Retinal pigment epithelial cell (primary cell): Measurements from ENCODE around the gene CPVL.

Source experiments
- DNase-seq: peaks from one replicate; pipeline ENCODE4 v3.0.0-alpha.2; 2010; ENCODE audit warnings: low read depth
- H3K4me3 ChIP-seq: 2 replicates; pipeline ENCODE4 v1.5.1; 2011; ENCODE audit warnings: mild to moderate bottlenecking, low read length, control low read depth, moderate library complexity
- CTCF ChIP-seq: conservative IDR thresholded peaks from 2 replicates; pipeline ENCODE4 v1.5.1; 2011; ENCODE audit warnings: low read depth, low read length, control low read depth, inconsistent platforms

The CPVL gene

GRCh38 chr7:28999895-29000716 is 146.2 kb downstream of the CPVL start:
- no peak overlapping the region for H3K4me3 ChIP-seq
- TF ChIP-seq CTCF: no peak
- DNase-seq: no peak

DNA sequence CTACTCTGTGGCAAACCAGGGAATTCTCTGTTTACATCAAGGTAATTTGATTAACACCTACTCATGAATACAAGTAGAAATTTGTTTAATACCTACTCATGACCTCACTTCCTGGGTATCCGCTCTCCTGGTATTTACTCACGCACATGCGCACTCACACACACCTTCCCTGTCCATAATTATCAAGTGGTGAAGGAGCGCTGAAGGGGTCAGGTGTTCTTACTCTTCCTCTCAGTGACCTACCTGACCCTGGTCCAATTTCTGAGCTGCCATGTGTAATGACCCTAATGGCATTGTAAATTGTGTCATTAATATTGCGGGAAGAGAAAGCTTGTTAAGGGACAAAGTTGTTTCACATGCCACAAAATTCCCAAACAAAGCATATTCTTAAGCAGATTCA is 146.9 kb downstream of the CPVL start:
- DNase-seq: no peak
- TF ChIP-seq CTCF: no peak
- no peak overlapping the region for H3K4me3 ChIP-seq

GRCh38 chr7:28998105-28998504 is 148.2 kb downstream of the CPVL start:
- no peak for DNase-seq
- no peak overlapping the region for H3K4me3 ChIP-seq
- TF ChIP-seq CTCF: no peak

- TF ChIP-seq CTCF: no peak
- no peak overlapping the region for H3K4me3 ChIP-seq
- DNase-seq: no peak
Observed at GRCh38 chr7:28996836-28997235, 149.5 kb downstream of the CPVL start.

DNA sequence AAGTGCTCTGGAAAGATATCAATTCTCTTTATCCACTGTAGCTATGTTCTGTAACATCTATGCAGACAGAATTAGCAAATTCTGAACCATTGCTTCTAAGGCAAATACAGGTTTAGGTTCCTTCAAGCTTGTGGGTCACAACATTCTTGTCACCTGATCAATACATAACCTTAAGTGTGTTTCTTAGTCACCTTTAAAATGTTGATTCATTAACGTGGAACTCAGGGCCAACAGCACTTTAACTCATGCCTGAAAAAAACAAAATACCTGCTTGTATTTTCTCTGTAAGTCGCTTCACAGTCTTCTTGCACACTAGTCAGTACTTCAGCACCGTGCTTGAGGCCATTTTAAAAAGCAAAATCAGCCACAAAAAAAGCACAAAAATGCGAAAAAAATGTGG is 153.0 kb downstream of the CPVL start:
- no peak for TF ChIP-seq CTCF
- H3K4me3 ChIP-seq: no peak overlapping the region
- no peak for DNase-seq

DNA sequence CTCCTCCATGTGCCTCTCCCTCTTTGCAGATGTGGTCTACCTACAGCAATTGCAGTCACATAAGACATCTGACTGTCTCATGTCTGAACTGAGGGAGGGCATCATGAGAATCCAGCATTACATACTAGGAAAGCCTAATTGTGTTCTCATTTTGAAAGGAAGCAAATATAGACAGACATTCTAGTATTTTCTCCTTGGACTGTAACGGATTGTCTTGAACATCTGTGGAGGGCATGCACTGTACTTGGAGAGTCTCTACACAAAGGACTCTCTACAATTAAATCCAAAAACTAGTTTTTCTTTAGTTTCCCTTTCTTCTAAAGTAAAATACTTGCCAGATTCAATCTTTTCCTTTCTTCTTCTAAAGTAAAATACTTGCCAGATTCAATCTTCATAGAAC is 153.5 kb downstream of the CPVL start:
- H3K4me3 ChIP-seq: no peak overlapping the region
- TF ChIP-seq CTCF: no peak
- no peak for DNase-seq
